ENCODE results near the gene KIF3C.

- TF ChIP-seq CTCF (IDR thresholded peaks at IDR 0.05) (no peak), POLR2AphosphoS5 (IDR thresholded peaks at IDR 0.05; ENCODE audit: low read depth, low read length) (no peak), REST (IDR thresholded peaks at IDR 0.05; ENCODE audit: insufficient read depth in 1 of 2, low read depth in 2 of 2, low read length in 1 of 2) (no peak), TCF7L2 (IDR thresholded peaks at IDR 0.05; ENCODE audit: low read depth, low read length) (no peak)
These were observed 25.8 kb upstream of the KIF3C start for GRCh38 chr2:26008095-26008494.

Measured in Panc1 (cell line).